H9 (cell line): ENCODE results near the gene EPHA2. TPM values are rescaled to one million over a fixed set of nuclear protein-coding genes. Genes with fewer than 3 reads are reported as not detected.

Experiments used
- DNase-seq: peaks from one replicate; pipeline ENCODE4 v3.0.0-alpha.2; 2017
- H2AFZ ChIP-seq: one replicate; pipeline ENCODE4 v1.6.1; 2013; ENCODE audit warnings: mild to moderate bottlenecking, low read length, control low read depth, moderate library complexity
- H2AK5ac ChIP-seq: 2 replicates; pipeline ENCODE4 v1.6.1; 2013; ENCODE audit warnings: low read length, control low read depth, mixed read lengths; ENCODE audit not compliant: insufficient read length
- H2BK120ac ChIP-seq: one replicate; pipeline ENCODE4 v1.6.1; 2013; ENCODE audit warnings: low read depth, mild to moderate bottlenecking, low read length, control low read depth, inconsistent platforms; ENCODE audit not compliant: poor library complexity, severe bottlenecking
- H2BK12ac ChIP-seq: 2 replicates; pipeline ENCODE4 v1.6.1; 2013; ENCODE audit warnings: low read length, control low read depth, mixed read lengths, low read depth; ENCODE audit not compliant: insufficient read length
- H2BK15ac ChIP-seq: 2 replicates; pipeline ENCODE4 v1.6.1; 2013; ENCODE audit warnings: low read depth, low read length, control low read depth
- H2BK20ac ChIP-seq: one replicate; pipeline ENCODE4 v1.6.1; 2013; ENCODE audit warnings: low read depth, mild to moderate bottlenecking, low read length, control low read depth, inconsistent platforms; ENCODE audit not compliant: poor library complexity, severe bottlenecking
- H2BK5ac ChIP-seq: 2 replicates; pipeline ENCODE4 v1.6.1; 2013; ENCODE audit warnings: low read length, control low read depth, mixed read lengths; ENCODE audit not compliant: insufficient read length
- H3K14ac ChIP-seq: 2 replicates; pipeline ENCODE4 v1.6.1; 2013; ENCODE audit warnings: low read length, control low read depth; ENCODE audit not compliant: insufficient read depth
- H3K18ac ChIP-seq: 2 replicates; pipeline ENCODE4 v1.6.1; 2013; ENCODE audit warnings: low read depth, mild to moderate bottlenecking, mixed read lengths, low read length, control low read depth; ENCODE audit not compliant: insufficient read length
- H3K23ac ChIP-seq: 2 replicates; pipeline ENCODE4 v1.6.1; 2013; ENCODE audit warnings: low read length, control low read depth, mixed read lengths, low read depth; ENCODE audit not compliant: insufficient read length
- H3K23me2 ChIP-seq: 2 replicates; pipeline ENCODE4 v1.6.1; 2013; ENCODE audit warnings: low read depth, mild to moderate bottlenecking, mixed read lengths, low read length, control low read depth; ENCODE audit not compliant: insufficient read length, poor library complexity, severe bottlenecking
- H3K27ac ChIP-seq: 2 replicates; pipeline ENCODE4 v1.5.1; 2013; ENCODE audit warnings: low read length, control low read depth, mixed read lengths, low read depth; ENCODE audit not compliant: insufficient read length
- H3K27me3 ChIP-seq: 2 replicates; pipeline ENCODE4 v1.6.1; 2013; ENCODE audit warnings: low read length, control low read depth, inconsistent platforms; ENCODE audit not compliant: insufficient read depth
- H3K4ac ChIP-seq: 2 replicates; pipeline ENCODE4 v1.6.1; 2013; ENCODE audit warnings: low read depth, mild to moderate bottlenecking, control low read depth, inconsistent platforms, low read length, moderate library complexity
- H3K4me1 ChIP-seq: 2 replicates; pipeline ENCODE4 v1.6.1; 2013; ENCODE audit warnings: low read length, control low read depth, inconsistent platforms; ENCODE audit not compliant: insufficient read depth
- H3K4me2 ChIP-seq: 2 replicates; pipeline ENCODE4 v1.6.1; 2013; ENCODE audit warnings: low read length, control low read depth, mixed read lengths; ENCODE audit not compliant: insufficient read length, insufficient read depth
- H3K56ac ChIP-seq: 2 replicates; pipeline ENCODE4 v1.6.1; 2013; ENCODE audit warnings: low read depth, mild to moderate bottlenecking, mixed read lengths, low read length, control low read depth; ENCODE audit not compliant: insufficient read length
- H3K79me1 ChIP-seq: 2 replicates; pipeline ENCODE4 v1.6.1; 2013; ENCODE audit warnings: low read depth, mild to moderate bottlenecking, moderate library complexity, low read length, control low read depth, inconsistent platforms; ENCODE audit not compliant: insufficient read depth, poor library complexity, severe bottlenecking
- H3K79me2 ChIP-seq: 2 replicates; pipeline ENCODE4 v1.6.1; 2013; ENCODE audit warnings: low read length, control low read depth, inconsistent platforms; ENCODE audit not compliant: insufficient read depth
- H3K9ac ChIP-seq: 2 replicates; pipeline ENCODE4 v1.6.1; 2013; ENCODE audit warnings: low read length, control low read depth, mixed read lengths; ENCODE audit not compliant: insufficient read length; ENCODE audit errors: extremely low read depth
- H3K9me3 ChIP-seq: one replicate; pipeline ENCODE4 v1.6.1; 2013; ENCODE audit warnings: low read depth, low read length, inconsistent platforms; ENCODE audit not compliant: control insufficient read depth
- H3T11ph ChIP-seq: one replicate; pipeline ENCODE4 v1.6.1; 2013; ENCODE audit warnings: mild to moderate bottlenecking, low read length, control low read depth, inconsistent platforms
- H4K20me1 ChIP-seq: one replicate; pipeline ENCODE4 v1.6.1; 2013; ENCODE audit not compliant: control insufficient read depth, insufficient read length, insufficient read depth
- H4K5ac ChIP-seq: 2 replicates; pipeline ENCODE4 v1.6.1; 2013; ENCODE audit warnings: low read depth, mild to moderate bottlenecking, mixed read lengths, low read length, control low read depth; ENCODE audit not compliant: insufficient read length
- H4K8ac ChIP-seq: replicated peaks from 2 replicates; pipeline ENCODE4 v1.6.1; 2013; ENCODE audit warnings: low read length, control low read depth, mixed read lengths, low read depth; ENCODE audit not compliant: insufficient read length
- H4K91ac ChIP-seq: 2 replicates; pipeline ENCODE4 v1.6.1; 2013; ENCODE audit warnings: low read depth, mild to moderate bottlenecking, moderate library complexity, mixed read lengths, low read length, control low read depth; ENCODE audit not compliant: insufficient read length
- H3K27ac Mint-ChIP-seq, 3 experiments: 2 replicates in 2 of 3; 3 replicates in 1 of 3; pipeline ENCODE4 v1.8.0; 2020 to 2021; ENCODE audit warnings: mixed read lengths in 3 of 3, mild to moderate bottlenecking in 1 of 3, moderate library complexity in 1 of 3
- H3K27me3 Mint-ChIP-seq: 2 replicates; pipeline ENCODE4 v1.8.0; 2021; ENCODE audit warnings: low read depth, mild to moderate bottlenecking, moderate library complexity, mixed read lengths
- H3K36me3 Mint-ChIP-seq, 3 experiments: 2 replicates in 2 of 3; 3 replicates in 1 of 3; pipeline ENCODE4 v1.8.0; 2020 to 2021; ENCODE audit warnings: low read depth in 3 of 3, mixed read lengths in 3 of 3; ENCODE audit not compliant: insufficient read depth in 1 of 3
- H3K4me1 Mint-ChIP-seq, 2 experiments: 2 replicates each; pipeline ENCODE4 v1.8.0; 2020; ENCODE audit warnings: mixed read lengths in 2 of 2
- H3K4me3 Mint-ChIP-seq, 2 experiments: 2 replicates in 1 of 2; 3 replicates in 1 of 2; pipeline ENCODE4 v1.8.0; 2020 to 2021; ENCODE audit warnings: mild to moderate bottlenecking in 2 of 2, mixed read lengths in 2 of 2, moderate library complexity in 1 of 2
- H3K9me3 Mint-ChIP-seq, 2 experiments: 2 replicates in 1 of 2; 3 replicates in 1 of 2; pipeline ENCODE4 v1.8.0; 2020; ENCODE audit warnings: mild to moderate bottlenecking in 2 of 2, mixed read lengths in 2 of 2, moderate library complexity in 1 of 2
- WGBS: extraction: QIAGEN DNeasy Blood & Tissue Kit; methylation state at CpG from one replicate; pipeline ENCODE4 v1.1.7; 2013; ENCODE audit warnings: missing lambda C conversion rate, low lambda C conversion rate, mixed read lengths; ENCODE audit not compliant: insufficient read length; ENCODE audit errors: extremely low coverage; 5-methylcytosine and 5-hydroxymethylcytosine counted together
- total RNA-seq: library from RNA; stranded (reverse); gene quantifications from 2 replicates; pipeline ENCODE4 v1.2.1, GENCODE V29; 2021
- TF ChIP-seq, protein P1 (sequence below): fragments of 200-600 bp; sonication (generic); conservative IDR thresholded peaks from 3 replicates; pipeline ENCODE4 v1.8.0; 2021; ENCODE audit warnings: antibody characterized with exemption, mild to moderate bottlenecking

Gene EPHA2
- total RNA-seq, 1 experiment from 2014 or later = 33.1 TPM

DNA sequence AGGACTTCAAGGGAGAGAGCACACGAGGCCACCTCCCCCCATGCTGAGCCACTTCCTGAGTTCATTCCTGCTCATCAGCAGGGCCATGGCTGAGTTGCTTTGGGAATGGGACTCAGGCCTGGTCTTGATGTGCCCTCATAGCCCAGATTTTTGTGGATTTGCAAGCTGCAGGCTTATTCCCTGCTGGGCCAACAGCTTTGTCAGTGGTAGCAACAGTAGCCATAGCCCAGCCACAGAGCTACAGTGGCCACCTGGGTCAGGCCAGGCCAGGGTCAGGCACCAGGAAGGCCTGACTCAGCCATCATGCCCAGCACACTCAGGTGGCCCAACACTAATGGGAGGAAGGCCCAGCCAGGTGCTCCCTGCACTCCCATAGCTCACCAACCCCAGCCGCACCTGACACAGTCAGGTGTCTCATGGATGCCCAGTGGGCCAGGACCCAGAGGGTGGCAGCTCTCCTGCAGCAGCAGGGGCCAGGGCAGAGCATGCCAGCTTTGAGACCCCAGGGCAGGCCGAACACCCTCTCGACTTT lies 33.5 kb downstream of the EPHA2 start:
- H2BK20ac ChIP-seq = no peak overlapping the region
- peak; percentile 59 for DNase-seq
- Mint-ChIP-seq H3K4me1 (peaks cover 61 to 62% of the 10 kb centered on the region in 2 experiments), H3K4me3 (no peak overlapping the region), H3K27ac (peak overlapping the region in 2 of 3 experiments; percentile 55 to 79; a peak in 3 of 7 replicates), H3K36me3 (peaks cover 20 to 42% (median 21%) of the 10 kb centered on the region in 3 experiments; a peak in 6 of 7 replicates), H3K27me3 (peaks cover under 1% of the 10 kb centered on the region; the same call in 1 of the 2 replicates), H3K9me3 (no peaks in the 10 kb centered on the region; a peak in 1 of 5 replicates)
- H3K23ac ChIP-seq = no peak overlapping the region
- no peaks in the 10 kb centered on the region for H3K79me2 ChIP-seq
- no peaks in the 10 kb centered on the region for H3K79me1 ChIP-seq
- H3K23me2 ChIP-seq = no peaks in the 10 kb centered on the region
- no peak overlapping the region for H3K27ac ChIP-seq
- no peak overlapping the region for H3K14ac ChIP-seq
- H2BK12ac ChIP-seq = no peak overlapping the region
- no peak overlapping the region for H2BK5ac ChIP-seq
- no peak overlapping the region for H2BK15ac ChIP-seq
- H4K91ac ChIP-seq = no peak overlapping the region
- H3K9ac ChIP-seq = no peak overlapping the region
- H3K18ac ChIP-seq = no peak overlapping the region
- no peak overlapping the region for H4K8ac ChIP-seq
- no peak overlapping the region for H2AK5ac ChIP-seq
- no CpG with 5 or more reads among the region's 4 CpGs for WGBS
- H2AFZ ChIP-seq = no peak overlapping the region
- H3K4me2 ChIP-seq = no peak overlapping the region
- no peaks in the 10 kb centered on the region for H3K9me3 ChIP-seq
- no peak overlapping the region for H3K56ac ChIP-seq
- H3T11ph ChIP-seq = no peak overlapping the region
- H4K5ac ChIP-seq = no peak overlapping the region
- no peaks in the 10 kb centered on the region for H4K20me1 ChIP-seq
- H2BK120ac ChIP-seq = no peak overlapping the region
- H3K4ac ChIP-seq = no peak overlapping the region
- H3K27me3 ChIP-seq = no peaks in the 10 kb centered on the region
- H3K4me1 ChIP-seq = peaks cover 2% of the 10 kb centered on the region; the same call in 1 of the 2 replicates
- TF ChIP-seq, protein P1, sequence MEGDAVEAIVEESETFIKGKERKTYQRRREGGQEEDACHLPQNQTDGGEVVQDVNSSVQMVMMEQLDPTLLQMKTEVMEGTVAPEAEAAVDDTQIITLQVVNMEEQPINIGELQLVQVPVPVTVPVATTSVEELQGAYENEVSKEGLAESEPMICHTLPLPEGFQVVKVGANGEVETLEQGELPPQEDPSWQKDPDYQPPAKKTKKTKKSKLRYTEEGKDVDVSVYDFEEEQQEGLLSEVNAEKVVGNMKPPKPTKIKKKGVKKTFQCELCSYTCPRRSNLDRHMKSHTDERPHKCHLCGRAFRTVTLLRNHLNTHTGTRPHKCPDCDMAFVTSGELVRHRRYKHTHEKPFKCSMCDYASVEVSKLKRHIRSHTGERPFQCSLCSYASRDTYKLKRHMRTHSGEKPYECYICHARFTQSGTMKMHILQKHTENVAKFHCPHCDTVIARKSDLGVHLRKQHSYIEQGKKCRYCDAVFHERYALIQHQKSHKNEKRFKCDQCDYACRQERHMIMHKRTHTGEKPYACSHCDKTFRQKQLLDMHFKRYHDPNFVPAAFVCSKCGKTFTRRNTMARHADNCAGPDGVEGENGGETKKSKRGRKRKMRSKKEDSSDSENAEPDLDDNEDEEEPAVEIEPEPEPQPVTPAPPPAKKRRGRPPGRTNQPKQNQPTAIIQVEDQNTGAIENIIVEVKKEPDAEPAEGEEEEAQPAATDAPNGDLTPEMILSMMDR = no peak
